GM21737 (cell line): ENCODE data around the gene PGS1.

ENCODE experiments used
- ATAC-seq: cut with Tn5 transposase; IDR thresholded peaks from one replicate; pipeline ENCODE4 v1.9.1; 2021; ENCODE audit warnings: mild to moderate bottlenecking, moderate library complexity; ENCODE audit not compliant: unreplicated experiment

PGS1 gene

DNA sequence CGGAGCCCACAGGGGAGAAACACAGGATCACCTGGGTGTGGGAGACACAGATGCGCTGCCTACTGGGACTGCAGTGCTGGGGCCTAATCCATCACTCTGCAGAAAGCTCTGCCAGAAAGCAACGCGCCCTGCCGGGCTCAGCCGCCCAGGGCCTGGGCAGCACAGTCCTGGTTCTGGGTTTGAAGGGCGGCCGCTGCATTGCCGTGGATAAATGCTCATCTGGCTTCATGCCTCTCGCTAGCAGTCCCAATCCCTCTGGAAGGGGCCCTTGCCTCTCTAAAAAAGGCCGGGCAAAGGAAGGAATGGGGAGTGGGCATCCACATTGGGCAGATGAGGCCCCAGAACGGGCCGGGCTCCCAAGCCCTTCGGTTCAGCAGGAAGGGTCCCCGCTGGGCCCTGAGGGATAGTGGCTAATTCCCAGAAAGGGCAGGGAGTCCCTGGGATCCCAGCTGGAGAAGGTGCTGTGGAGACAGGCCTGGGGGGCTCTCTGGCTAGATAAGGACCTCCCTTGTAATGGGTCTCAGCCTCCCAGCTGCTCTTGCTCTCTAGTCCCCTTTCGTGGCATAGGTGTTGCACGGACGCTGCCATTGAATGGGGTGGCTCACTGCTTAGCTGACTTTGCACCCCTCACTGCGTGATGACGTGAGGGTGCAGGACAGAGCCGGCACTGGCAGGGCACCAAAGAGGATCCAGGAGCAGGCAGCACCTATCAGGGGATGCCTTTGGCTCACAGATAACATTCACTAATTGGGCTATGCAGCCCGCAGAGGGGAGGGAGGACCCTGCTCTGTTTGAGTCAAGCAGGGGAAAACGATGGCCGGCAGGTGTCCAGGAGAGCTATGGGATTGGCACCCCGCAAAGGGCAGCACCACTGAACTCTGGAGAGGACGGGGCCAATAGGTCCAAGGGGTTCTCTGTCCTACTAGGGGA is 88.6 kb downstream of the PGS1 start:
- ATAC-seq, result no peak

DNA sequence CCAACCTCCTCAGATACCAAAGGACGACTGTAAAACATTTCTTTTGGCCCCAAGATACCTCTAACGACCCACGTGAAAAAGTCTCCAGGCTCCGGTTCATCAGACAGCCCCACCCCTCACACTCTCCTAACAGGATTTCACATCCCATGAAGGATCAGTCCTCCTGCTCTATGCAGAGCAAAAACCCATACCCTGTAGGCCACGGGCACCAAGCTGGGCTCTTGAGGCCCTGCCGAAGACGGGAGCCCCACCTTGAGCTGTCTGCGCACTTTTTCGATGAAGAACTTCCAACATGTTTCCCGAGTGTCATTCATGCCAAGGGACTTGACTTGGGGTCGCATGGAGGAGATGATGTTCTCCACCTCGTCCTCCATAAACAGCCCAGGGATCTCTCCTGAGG is 89.9 kb downstream of the PGS1 start:
- no peak for ATAC-seq

DNA sequence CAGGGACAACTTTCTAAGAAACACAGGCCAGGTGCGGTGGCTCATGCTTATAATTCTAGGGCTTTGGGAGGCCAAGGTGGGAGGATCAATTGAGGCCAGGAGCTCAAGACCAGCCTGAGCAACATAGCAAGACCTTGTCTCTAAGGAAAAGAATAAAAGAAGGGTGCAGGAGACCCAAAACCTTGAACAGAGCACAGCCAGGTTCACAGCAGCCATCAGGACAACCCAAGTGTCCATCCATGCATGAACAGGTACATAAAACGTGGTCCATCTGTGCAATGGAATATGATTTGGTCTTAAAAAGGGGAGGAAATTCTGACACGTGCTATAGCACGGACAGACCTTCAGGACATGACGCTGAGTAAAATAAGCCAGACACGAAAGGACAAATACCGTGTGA is 91.0 kb downstream of the PGS1 start:
- no peak for ATAC-seq

DNA sequence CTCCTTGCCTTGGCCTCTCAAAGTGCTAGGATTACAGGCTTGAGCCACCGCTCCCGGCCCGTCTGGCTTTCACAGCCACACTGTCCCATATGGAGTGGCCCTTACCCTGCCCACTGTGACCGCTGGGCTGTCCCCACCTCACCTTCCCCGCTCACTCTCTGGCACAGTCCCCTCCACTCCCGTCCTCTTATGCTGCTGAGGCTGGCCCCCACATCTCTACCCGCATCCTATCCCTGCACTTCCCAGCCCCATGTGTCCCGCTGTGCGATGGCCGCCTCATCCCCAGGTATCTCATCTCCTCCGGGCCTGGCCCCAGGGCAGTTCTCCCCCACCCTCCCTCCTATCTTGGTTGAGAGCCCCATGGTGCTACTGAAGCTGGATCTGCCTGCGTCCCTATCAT is 93.2 kb downstream of the PGS1 start:
- no peak for ATAC-seq

DNA sequence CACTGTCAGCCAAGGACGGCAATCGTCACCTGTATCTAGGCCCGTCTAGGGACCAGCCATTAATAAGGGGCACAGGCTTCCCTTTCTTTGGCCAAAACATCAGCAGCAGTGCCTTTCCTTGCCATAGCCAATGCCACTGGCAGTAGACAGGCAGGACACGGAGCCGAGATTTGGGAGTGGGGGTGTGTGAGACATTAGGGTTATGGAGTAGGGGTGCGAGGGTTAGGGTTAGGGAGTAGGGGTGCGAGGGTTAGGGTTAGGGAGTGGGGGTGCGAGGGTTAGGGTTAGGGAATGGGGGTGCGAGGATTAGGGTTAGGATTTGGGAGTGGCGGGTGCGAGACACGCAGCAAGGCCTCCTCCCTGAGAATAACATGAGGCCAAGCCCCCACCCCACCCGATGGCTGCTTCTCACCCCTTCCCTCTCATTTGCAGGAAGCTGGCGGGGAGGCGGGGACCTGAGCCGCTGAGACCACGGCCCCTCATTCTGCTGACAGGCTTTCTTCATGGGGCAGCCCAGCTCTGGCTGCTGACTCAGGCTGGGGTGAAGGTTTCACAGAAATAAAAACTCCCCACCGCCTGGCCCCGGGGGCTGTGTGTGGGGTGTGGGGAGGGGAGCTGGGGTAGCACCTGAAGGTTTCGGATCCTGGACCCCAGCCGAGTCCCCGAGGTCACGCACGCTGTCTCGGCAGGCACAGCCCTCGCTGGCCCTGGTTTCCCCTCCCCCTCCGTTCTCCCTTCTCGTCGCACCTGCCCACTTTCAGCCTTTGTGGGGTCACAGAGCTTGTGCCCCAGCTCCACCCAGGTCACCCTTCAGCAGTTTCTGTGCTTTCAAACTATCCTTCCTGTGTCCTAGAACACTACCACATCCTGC is 93.8 kb downstream of the PGS1 start:
- no peak for ATAC-seq

DNA sequence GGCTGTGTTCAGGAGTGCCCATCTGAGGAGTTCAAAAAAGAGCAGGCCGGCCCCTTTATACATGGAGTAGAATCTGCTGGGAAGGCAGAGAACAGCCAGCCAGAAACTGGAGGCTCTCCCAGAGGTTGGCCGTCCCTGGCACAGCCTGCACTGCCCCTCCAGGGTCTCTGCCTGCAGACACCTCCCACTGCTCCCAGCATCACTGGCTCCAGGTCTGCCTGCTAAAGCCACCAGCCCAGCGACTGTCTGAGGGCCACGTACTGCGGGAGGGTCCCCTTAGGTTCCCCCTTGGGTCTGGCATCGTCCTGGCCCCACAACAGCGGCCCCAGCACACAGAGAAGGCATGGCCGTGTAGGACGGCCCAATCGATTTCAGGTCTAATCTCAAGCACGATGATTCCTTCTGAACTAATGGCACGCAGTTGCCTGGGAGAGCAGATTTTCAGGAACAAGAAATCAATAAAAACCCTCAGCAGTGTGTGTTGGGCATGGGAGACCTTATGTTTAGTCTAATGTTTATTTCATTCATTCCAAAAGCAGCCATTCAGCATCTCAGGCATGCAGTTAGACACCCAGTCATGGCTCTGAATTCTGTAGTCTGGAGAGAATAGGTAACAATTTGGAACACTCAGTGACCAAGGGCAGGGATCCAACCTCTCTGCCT is 95.6 kb downstream of the PGS1 start:
- no peak for ATAC-seq
